Stimulated activated CD4-positive, alpha-beta T cell treated with anti-CD3 and anti-CD28 coated beads, Interleukin-15, amount 100 ng/mL, for 24 hours (primary cell): ENCODE data around the gene LAIR1.
"Not testable (repeated sequence)": the region's sequence is repeated elsewhere in the genome, so short reads cannot be mapped to it uniquely, and the experiment has no call there.

Source experiments
- DNase-seq: peaks from one replicate; pipeline ENCODE4 v3.0.0-alpha.2; 2020

The LAIR1 gene

GRCh38 chr19:54364775-54365257 lies at the start of gene LAIR1:
LAIR1 (minus strand) TSS chr19:54364931; CDS start chr19:54364804, 127 bp downstream.
- peak; percentile 73 for DNase-seq

GRCh38 chr19:54414156-54414555 lies 49.4 kb upstream of the LAIR1 start:
- DNase-seq: no peak

GRCh38 chr19:54412877-54413276 lies 48.1 kb upstream of the LAIR1 start:
- DNase-seq: no peak

GRCh38 chr19:54411033-54411432 lies 46.3 kb upstream of the LAIR1 start:
- DNase-seq: no peak

- no peak for DNase-seq
Measured at GRCh38 chr19:54408456-54409026, 43.8 kb upstream of the LAIR1 start.

- DNase-seq: no peak
Measured at GRCh38 chr19:54407780-54408179, 43.0 kb upstream of the LAIR1 start.

- DNase-seq: no peak
Measured at GRCh38 chr19:54405628-54406027, 40.9 kb upstream of the LAIR1 start.

GRCh38 chr19:54403054-54403453 lies 38.3 kb upstream of the LAIR1 start:
- no peak for DNase-seq

GRCh38 chr19:54400913-54401312 lies 36.2 kb upstream of the LAIR1 start:
- no peak for DNase-seq

- no peak for DNase-seq
Measured at GRCh38 chr19:54399189-54399588, 34.5 kb upstream of the LAIR1 start.

GRCh38 chr19:54395685-54396084 lies 31.0 kb upstream of the LAIR1 start:
- DNase-seq: no peak

- no peak for DNase-seq
Measured at GRCh38 chr19:54393381-54393780, 28.6 kb upstream of the LAIR1 start.

GRCh38 chr19:54392105-54392504 lies 27.4 kb upstream of the LAIR1 start:
- DNase-seq: no peak

- DNase-seq: no peak
Measured at GRCh38 chr19:54391589-54392061, 26.9 kb upstream of the LAIR1 start.

- DNase-seq: peak; percentile 74
Measured at GRCh38 chr19:54390942-54391577, 26.3 kb upstream of the LAIR1 start.

- no peak for DNase-seq
Measured at GRCh38 chr19:54389553-54389952, 24.8 kb upstream of the LAIR1 start.

- DNase-seq: no peak
Measured at GRCh38 chr19:54388802-54389139, 24.0 kb upstream of the LAIR1 start.

- DNase-seq: peak; percentile 54
Measured at GRCh38 chr19:54387991-54388801, 23.5 kb upstream of the LAIR1 start.

GRCh38 chr19:54383330-54383729 lies 18.6 kb upstream of the LAIR1 start:
- no peak for DNase-seq

GRCh38 chr19:54382041-54382440 lies 17.3 kb upstream of the LAIR1 start:
- not testable (repeated sequence) for DNase-seq

- no peak for DNase-seq
Measured at GRCh38 chr19:54380897-54381296, 16.2 kb upstream of the LAIR1 start.

- no peak for DNase-seq
Measured at GRCh38 chr19:54379187-54379678, 14.5 kb upstream of the LAIR1 start.

GRCh38 chr19:54376610-54377285 lies 12.0 kb upstream of the LAIR1 start:
- no peak for DNase-seq
